Vagina (tissue), 2 donors: Measurements from ENCODE around the gene RPAP3. TPM values are rescaled to one million over a fixed set of nuclear protein-coding genes. Genes with fewer than 3 reads are reported as not detected.
"Not testable (repeated sequence)": the region's sequence is repeated elsewhere in the genome, so short reads cannot be mapped to it uniquely, and the experiment has no call there.

Source experiments
- DNase-seq, 2 donors: peaks; one replicate each; pipeline ENCODE4 v3.0.0-alpha.2; 2017; ENCODE audit errors: extremely low spot score in 2 of 2
- H3K27ac ChIP-seq: fragments of 200-600 bp; sonication (generic); one replicate; pipeline ENCODE4 v1.5.1; 2019
- H3K27me3 ChIP-seq: fragments of 200-600 bp; sonication (generic); one replicate; pipeline ENCODE4 v1.5.1; 2019
- H3K36me3 ChIP-seq, 2 donors: fragments of 200-600 bp; sonication (generic); one replicate each; pipeline ENCODE4 v1.5.1; 2017 to 2019
- H3K4me1 ChIP-seq: fragments of 200-600 bp; sonication (generic); one replicate; pipeline ENCODE4 v1.5.1; 2019
- H3K4me3 ChIP-seq, 2 donors: fragments of 200-600 bp; sonication (generic); 1 replicate in 1 of 2; 2 replicates in 1 of 2; pipeline ENCODE4 v1.5.1; 2016 to 2019
- H3K9me3 ChIP-seq: fragments of 200-600 bp; sonication (generic); one replicate; pipeline ENCODE4 v1.5.1; 2019
- POLR2A ChIP-seq, 2 donors: fragments of 450-650 bp; IDR thresholded peaks; one replicate each; pipeline ENCODE4 v1.6.1; 2017; ENCODE audit warnings: antibody characterized with exemption in 2 of 2, mild to moderate bottlenecking in 2 of 2, moderate library complexity in 2 of 2
- POLR2AphosphoS5 ChIP-seq, 2 donors: sonication (generic); formaldehyde crosslinking; IDR thresholded peaks; one replicate each; pipeline ENCODE4 v1.9.0; 2017; ENCODE audit warnings: antibody characterized with exemption in 2 of 2, mild to moderate bottlenecking in 2 of 2, low read depth in 1 of 2; ENCODE audit not compliant: insufficient read depth in 1 of 2
- intact Hi-C: fragments of 100-400 bp; cut with DNase I; formaldehyde crosslinking; loops from one replicate; pipeline ENCODE4 v1.15.1; 2023
- total RNA-seq: library from RNA; depleted of rRNA; stranded (reverse); fragments of >200 nt; gene quantifications from one replicate; pipeline ENCODE4 v1.2.3, GENCODE V29; 2016
- TF ChIP-seq, protein P1 (sequence below), 3 experiments: fragments of 450-650 bp in 2 of 3; fragments of 200-600 bp in 1 of 3; sonication (generic) in 1 of 3; IDR thresholded peaks; one replicate each; pipeline ENCODE4 v1.5.1; 2017 to 2019; ENCODE audit warnings: antibody characterized with exemption in 3 of 3, mild to moderate bottlenecking in 2 of 3, moderate library complexity in 2 of 3

RPAP3 gene
- total RNA-seq, 1 donor from 2014 or later, result 19.2 TPM

DNA sequence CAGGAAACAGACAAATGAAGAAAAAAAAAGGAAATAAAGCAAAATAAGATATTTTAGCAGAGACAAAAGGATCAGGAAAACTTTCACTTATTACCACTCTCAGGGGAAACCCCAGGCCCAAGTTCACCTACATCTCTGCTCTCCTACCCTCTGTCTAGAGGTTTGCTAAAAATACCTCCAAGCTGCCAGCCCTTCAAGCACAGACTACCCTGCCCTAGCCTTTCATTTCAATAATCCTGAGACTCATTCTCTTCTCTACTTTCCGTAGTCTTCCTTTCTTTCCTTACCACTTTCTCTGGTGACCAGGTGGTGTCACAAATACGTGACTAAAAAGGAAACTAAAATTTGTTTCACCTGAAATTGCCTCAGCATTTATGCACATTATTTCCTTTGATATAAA, 33.8 kb downstream of the RPAP3 start:
- no peak overlapping the region for H3K27ac ChIP-seq
- peaks cover 0 to 27% of the 10 kb centered on the region in 2 donors for H3K36me3 ChIP-seq
- DNase-seq, result no peak
- H3K27me3 ChIP-seq, result no peaks in the 10 kb centered on the region
- no peaks in the 10 kb centered on the region for H3K9me3 ChIP-seq
- H3K4me1 ChIP-seq, result no peaks in the 10 kb centered on the region
- TF ChIP-seq POLR2AphosphoS5 (IDR thresholded peaks at IDR 0.05; ENCODE audit: insufficient read depth in 1 of 2, low read depth in 1 of 2) (no peak), POLR2A (IDR thresholded peaks at IDR 0.05) (no peak)
- TF ChIP-seq, protein P1, sequence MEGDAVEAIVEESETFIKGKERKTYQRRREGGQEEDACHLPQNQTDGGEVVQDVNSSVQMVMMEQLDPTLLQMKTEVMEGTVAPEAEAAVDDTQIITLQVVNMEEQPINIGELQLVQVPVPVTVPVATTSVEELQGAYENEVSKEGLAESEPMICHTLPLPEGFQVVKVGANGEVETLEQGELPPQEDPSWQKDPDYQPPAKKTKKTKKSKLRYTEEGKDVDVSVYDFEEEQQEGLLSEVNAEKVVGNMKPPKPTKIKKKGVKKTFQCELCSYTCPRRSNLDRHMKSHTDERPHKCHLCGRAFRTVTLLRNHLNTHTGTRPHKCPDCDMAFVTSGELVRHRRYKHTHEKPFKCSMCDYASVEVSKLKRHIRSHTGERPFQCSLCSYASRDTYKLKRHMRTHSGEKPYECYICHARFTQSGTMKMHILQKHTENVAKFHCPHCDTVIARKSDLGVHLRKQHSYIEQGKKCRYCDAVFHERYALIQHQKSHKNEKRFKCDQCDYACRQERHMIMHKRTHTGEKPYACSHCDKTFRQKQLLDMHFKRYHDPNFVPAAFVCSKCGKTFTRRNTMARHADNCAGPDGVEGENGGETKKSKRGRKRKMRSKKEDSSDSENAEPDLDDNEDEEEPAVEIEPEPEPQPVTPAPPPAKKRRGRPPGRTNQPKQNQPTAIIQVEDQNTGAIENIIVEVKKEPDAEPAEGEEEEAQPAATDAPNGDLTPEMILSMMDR (IDR thresholded peaks at IDR 0.05), result no peak
- H3K4me3 ChIP-seq, result no peak overlapping the region
- intact Hi-C loops, result no loop called here

DNA sequence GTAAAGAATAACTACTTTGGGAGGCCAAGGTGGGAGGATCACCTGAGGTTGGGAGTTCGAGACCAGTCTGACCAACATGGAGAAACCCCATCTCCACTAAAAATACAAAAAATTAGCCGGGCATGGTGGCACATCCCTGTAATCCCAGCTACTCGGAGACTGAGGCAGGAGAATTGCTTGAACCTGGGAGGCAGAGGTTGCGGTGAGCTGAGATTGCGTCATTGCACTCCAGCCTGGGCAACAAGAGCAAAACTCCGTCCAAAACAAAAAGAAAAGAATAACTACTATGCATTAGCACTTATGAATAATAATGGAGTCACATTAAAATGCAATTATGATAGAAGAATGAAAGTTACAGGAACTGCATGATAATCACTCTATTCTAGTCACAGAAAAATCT, 37.9 kb downstream of the RPAP3 start:
- H3K27ac ChIP-seq, intact Hi-C loops, H3K9me3 ChIP-seq, DNase-seq, H3K4me3 ChIP-seq, H3K4me1 ChIP-seq, H3K27me3 ChIP-seq: not testable (repeated sequence)
- H3K36me3 ChIP-seq, result peaks cover 0 to 54% of the 10 kb centered on the region in 2 donors

DNA sequence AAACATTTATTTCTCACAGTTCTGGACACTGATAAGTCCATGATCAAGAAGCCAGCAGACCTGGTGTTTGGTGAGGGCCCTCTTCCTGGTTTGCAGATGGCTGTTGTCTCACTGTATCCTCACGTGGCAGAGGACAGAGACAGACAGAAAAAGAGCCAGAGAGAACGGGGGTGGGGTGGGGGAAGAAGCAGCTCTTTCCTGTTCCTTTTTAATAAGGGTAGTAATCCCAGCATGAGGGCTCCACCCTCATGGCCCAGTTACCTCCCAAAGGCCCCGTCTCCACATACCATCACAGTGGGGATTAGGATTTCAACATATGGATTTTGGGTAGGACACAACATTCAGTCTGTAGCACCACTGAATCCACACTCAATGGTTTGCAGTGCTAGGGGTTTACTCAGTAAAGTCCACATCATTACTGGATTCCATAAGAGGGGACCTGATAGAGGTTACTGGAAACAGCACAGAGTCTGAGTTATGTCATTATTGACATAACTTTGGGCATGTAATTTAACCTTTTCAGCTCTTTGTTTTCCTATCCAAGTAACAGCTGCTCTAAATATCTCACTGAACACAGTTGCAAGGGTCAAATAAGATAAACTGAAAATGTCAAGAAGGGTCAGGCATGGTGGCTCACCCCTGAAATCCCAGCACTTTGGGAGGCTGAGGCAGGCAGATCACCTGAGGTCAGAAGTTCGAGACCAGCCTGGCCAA, 53.2 kb downstream of the RPAP3 start:
- no peak for DNase-seq
- Histone ChIP-seq H3K4me1 (peaks cover 8% of the 10 kb centered on the region), H3K4me3 (no peak overlapping the region), H3K27ac (no peak overlapping the region), H3K9me3 (no peaks in the 10 kb centered on the region), H3K27me3 (no peaks in the 10 kb centered on the region), H3K36me3 (no peaks in the 10 kb centered on the region)
- TF ChIP-seq POLR2AphosphoS5 (IDR thresholded peaks at IDR 0.05; ENCODE audit: insufficient read depth in 1 of 2, low read depth in 1 of 2) (no peak), POLR2A (IDR thresholded peaks at IDR 0.05) (no peak)
- TF ChIP-seq, protein P1 (IDR thresholded peaks at IDR 0.05), result no peak
- intact Hi-C loops, result no loop called here

DNA sequence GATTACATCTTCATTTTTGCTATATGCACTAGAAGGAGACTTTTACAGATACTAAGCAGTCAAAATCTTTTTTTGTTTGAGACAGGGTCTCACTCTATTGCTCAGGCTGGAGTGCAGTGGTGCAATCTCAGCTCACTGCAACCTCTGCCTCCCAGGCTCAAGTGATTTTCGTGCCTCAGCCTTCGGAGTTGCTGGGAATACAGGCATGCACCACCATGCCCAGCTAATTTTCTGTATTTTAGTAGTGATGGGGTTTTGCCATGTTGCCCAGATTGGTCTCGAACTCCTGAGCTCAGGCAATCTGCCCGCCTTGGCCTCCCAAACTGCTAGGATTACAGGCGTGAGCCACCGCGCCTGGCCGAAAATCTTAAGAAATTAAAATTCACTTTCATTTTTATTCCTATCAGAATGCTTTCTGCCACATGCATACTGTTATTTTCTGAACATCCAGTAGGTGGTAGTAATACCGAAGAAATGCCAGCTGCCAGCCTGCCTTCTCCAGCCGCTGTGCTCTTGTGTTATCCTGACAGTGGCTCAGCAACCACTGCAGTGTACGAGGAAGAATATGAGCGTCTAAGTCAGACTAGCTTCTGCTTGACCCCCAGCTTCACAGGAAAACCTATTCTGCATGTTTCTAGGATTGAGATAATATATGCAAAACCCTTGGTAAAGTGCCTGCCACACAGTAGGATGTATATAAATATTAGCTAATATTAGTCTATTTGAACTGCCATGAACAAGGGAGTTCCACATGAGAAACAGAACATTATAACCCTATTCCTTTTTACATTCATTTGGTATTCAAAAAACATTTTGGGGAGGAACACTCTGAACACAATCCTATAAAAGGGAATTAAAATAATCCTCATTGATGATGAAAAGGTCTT, 54.2 kb downstream of the RPAP3 start:
- peaks cover 8% of the 10 kb centered on the region for H3K4me1 ChIP-seq
- H3K27me3 ChIP-seq, result no peaks in the 10 kb centered on the region
- TF ChIP-seq POLR2AphosphoS5 (IDR thresholded peaks at IDR 0.05; ENCODE audit: insufficient read depth in 1 of 2, low read depth in 1 of 2) (peak in 1 of 2 donors; percentile 24), POLR2A (IDR thresholded peaks at IDR 0.05) (no peak)
- TF ChIP-seq, protein P1 (IDR thresholded peaks at IDR 0.05), result peak; percentile 45 to 82 (median 74)
- no peak overlapping the region for H3K4me3 ChIP-seq
- H3K27ac ChIP-seq, result peak overlapping the region; percentile 40
- H3K9me3 ChIP-seq, result no peaks in the 10 kb centered on the region
- no peak for DNase-seq
- intact Hi-C loops, result no loop called here
- H3K36me3 ChIP-seq, result no peaks in the 10 kb centered on the region

DNA sequence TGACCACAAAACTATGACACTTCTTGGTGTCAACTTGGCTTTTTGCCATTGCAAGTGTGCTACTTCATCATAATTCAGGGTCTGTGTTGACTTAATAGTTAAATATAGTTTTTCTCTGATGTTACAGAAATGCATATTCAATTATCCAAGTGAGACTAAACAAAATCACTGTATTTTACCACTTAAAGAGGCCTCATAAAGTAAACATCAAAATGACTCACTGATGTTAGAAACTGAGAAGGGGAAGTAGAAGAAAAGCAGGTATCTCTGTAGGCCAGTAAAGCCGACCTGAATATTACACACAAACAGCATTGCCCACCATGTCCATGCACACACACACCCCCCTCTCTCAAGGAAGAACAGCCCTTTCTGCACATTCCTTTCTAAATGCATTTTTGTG, 55.4 kb downstream of the RPAP3 start:
- H3K9me3 ChIP-seq, result no peaks in the 10 kb centered on the region
- peaks cover 8% of the 10 kb centered on the region for H3K4me1 ChIP-seq
- no peak overlapping the region for H3K4me3 ChIP-seq
- no peaks in the 10 kb centered on the region for H3K36me3 ChIP-seq
- H3K27ac ChIP-seq, result no peak overlapping the region
- intact Hi-C loops, result no loop called here
- TF ChIP-seq, protein P1 (IDR thresholded peaks at IDR 0.05), result no peak
- TF ChIP-seq POLR2AphosphoS5 (IDR thresholded peaks at IDR 0.05; ENCODE audit: insufficient read depth in 1 of 2, low read depth in 1 of 2) (no peak), POLR2A (IDR thresholded peaks at IDR 0.05) (no peak)
- no peaks in the 10 kb centered on the region for H3K27me3 ChIP-seq
- DNase-seq, result no peak
